ENCODE data around the gene CHSY1.

DNA sequence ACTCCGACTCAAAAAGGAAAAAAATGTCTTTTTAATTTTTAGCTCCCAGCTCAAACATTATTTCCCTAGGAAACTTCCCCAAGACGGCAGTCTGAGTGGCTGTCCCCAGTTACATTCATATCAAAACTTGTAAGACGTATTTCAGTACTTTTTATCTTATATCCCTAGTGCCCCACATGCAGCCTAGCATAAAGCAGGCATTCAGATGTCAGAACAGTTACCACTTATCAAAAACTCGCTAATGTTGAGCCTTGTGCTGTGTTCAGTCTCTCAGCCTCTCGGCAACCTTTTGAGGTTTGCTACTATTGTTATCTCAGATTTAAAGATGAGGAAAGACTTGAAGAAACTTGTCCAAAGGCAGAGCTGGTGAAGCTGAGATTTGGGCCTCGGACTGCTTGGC, 32.1 kb upstream of the CHSY1 start:
- no peak for TF ChIP-seq POLR2A (IDR thresholded peaks at IDR 0.05)
- TF ChIP-seq, protein P1, sequence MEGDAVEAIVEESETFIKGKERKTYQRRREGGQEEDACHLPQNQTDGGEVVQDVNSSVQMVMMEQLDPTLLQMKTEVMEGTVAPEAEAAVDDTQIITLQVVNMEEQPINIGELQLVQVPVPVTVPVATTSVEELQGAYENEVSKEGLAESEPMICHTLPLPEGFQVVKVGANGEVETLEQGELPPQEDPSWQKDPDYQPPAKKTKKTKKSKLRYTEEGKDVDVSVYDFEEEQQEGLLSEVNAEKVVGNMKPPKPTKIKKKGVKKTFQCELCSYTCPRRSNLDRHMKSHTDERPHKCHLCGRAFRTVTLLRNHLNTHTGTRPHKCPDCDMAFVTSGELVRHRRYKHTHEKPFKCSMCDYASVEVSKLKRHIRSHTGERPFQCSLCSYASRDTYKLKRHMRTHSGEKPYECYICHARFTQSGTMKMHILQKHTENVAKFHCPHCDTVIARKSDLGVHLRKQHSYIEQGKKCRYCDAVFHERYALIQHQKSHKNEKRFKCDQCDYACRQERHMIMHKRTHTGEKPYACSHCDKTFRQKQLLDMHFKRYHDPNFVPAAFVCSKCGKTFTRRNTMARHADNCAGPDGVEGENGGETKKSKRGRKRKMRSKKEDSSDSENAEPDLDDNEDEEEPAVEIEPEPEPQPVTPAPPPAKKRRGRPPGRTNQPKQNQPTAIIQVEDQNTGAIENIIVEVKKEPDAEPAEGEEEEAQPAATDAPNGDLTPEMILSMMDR (IDR thresholded peaks at IDR 0.05), result no peak
